ENCODE results near the gene LFNG. TPM values are rescaled to one million over a fixed set of nuclear protein-coding genes. Genes with fewer than 3 reads are reported as not detected.

The LFNG gene
- total and polyA plus RNA-seq, 4 donors: 11.5 to 47.6 (median 23.7) TPM

DNA sequence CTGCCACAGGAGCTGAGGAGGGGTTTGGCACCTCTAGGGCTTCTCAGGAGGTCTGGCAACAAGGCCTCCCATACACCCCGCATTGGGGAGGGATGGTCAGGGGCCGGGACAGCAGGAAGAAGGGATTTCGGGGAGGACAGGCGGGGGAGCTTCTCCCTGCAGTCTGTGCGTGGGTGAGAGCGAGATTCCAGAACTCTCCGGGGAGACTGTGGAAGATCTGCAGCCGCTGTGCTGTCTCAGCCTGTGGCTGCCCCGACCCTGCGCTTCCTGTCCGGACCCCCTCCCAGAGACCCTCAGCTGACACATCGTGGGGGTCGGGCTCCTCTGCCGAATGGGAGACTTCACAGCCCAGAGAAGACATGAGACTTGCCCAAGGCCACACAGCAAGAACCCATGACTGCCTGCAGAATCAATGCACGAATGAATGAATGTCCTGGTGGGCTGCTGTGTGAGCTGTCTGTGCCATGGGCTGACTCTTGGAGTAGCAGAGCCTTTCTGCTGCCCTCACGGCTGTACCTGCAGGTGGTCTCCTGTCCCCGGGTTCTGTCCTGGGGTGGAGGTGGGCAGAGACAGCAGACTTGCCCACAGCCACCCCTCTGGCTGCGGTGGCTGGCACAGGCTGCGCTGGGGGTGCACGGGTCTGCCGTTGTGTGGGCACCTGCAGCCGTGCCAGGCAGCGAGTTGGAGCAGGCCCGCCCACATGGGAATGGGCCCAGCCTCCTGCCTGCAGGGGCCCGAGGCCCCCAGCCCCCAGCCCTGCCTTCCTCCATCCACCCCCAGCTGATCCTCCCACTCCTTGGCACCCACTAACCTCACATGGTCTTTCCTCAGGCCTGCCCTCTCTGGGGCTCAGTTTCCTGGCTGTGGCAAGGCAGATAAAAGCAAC, 16.3 kb upstream of the LFNG start:
- no peak for DNase-seq
- peaks cover 0 to 2% (median 0%) of the 10 kb centered on the region in 4 donors for H3K9me3 ChIP-seq (ENCODE audit: control insufficient read depth in 4 of 4, insufficient read depth in 3 of 4, low read length in 3 of 4)

DNA sequence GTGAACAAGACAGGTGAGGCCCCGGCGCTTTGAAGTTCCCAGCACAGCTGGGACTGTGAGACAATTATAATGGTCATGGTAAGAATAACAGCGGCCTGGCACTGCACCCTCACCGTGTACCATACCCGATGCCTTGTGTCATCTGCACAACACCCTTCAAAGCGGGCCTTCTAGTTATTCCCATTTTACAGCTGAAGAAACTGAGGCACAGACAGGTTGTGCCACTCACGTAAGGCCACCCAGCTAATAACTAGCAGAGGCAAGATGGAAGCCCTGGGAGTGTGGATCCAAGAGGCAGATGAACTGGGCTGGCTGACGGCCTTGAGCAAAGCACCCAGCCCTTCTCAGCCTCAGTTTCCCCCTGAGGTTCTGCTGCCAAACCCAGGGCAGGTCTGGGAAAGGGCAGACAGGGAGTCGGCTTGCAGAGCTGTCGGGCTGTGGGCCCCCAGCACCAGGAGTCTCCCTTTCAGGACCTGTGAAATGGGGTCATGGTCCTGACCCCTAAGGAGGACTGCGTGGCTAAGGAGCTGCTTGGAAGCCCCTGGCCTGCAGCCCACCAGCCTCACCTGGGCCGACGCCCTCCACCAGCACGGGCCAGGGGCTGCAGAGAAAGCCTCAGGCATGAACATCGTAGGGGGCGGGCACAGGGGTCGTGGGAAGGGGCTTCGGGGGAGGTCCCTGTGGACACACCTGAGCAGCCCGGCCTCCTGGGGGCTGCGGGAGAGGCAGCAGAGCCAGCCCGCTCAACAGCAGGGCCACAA, 15.3 kb upstream of the LFNG start:
- no peak overlapping the region for H3K27ac ChIP-seq (ENCODE audit: low read depth in 1 of 2, low read length in 1 of 2)
- peaks cover 0 to 13% (median 0%) of the 10 kb centered on the region in 5 donors for H3K4me1 ChIP-seq (ENCODE audit: control insufficient read depth in 5 of 5, insufficient read depth in 5 of 5, low read length in 5 of 5)
- DNase-seq (no peak), ATAC-seq (ENCODE audit: insufficient read depth, low FRiP score) (no peak)
- 92 to 94% methylated on average over 21 of the region's 21 CpGs for WGBS, 2 donors
- H3K9me3 ChIP-seq (ENCODE audit: control insufficient read depth in 4 of 4, insufficient read depth in 3 of 4, low read length in 3 of 4): peaks cover 0 to 1% (median 0%) of the 10 kb centered on the region in 4 donors
- no peaks in the 10 kb centered on the region for H3K27me3 ChIP-seq (ENCODE audit: control insufficient read depth in 3 of 3, insufficient read depth in 3 of 3, low read length in 2 of 3)
- TF ChIP-seq, protein P1, sequence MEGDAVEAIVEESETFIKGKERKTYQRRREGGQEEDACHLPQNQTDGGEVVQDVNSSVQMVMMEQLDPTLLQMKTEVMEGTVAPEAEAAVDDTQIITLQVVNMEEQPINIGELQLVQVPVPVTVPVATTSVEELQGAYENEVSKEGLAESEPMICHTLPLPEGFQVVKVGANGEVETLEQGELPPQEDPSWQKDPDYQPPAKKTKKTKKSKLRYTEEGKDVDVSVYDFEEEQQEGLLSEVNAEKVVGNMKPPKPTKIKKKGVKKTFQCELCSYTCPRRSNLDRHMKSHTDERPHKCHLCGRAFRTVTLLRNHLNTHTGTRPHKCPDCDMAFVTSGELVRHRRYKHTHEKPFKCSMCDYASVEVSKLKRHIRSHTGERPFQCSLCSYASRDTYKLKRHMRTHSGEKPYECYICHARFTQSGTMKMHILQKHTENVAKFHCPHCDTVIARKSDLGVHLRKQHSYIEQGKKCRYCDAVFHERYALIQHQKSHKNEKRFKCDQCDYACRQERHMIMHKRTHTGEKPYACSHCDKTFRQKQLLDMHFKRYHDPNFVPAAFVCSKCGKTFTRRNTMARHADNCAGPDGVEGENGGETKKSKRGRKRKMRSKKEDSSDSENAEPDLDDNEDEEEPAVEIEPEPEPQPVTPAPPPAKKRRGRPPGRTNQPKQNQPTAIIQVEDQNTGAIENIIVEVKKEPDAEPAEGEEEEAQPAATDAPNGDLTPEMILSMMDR (IDR thresholded peaks at IDR 0.05; ENCODE audit: control extremely low read depth, extremely low read depth): no peak
- no peak overlapping the region for H3K9ac ChIP-seq (ENCODE audit: insufficient read depth in 1 of 2, low read length in 2 of 2)
- H3K36me3 ChIP-seq (ENCODE audit: control insufficient read depth in 4 of 4, insufficient read depth in 4 of 4, low read length in 4 of 4): no peaks in the 10 kb centered on the region
- H3K4me3 ChIP-seq: no peak overlapping the region

More for the DNA sequence above, 16.3 kb upstream of the LFNG start:
- no peak overlapping the region for H3K4me3 ChIP-seq
- WGBS, 2 donors: 72 to 76% methylated on average over 23 to 25 of the region's 25 CpGs
- H3K36me3 ChIP-seq (ENCODE audit: control insufficient read depth in 4 of 4, insufficient read depth in 4 of 4, low read length in 4 of 4): no peaks in the 10 kb centered on the region
- H3K9ac ChIP-seq (ENCODE audit: insufficient read depth in 1 of 2, low read length in 2 of 2): no peak overlapping the region
- TF ChIP-seq, protein P1 (IDR thresholded peaks at IDR 0.05; ENCODE audit: control extremely low read depth, extremely low read depth): no peak
- no peaks in the 10 kb centered on the region for H3K27me3 ChIP-seq (ENCODE audit: control insufficient read depth in 3 of 3, insufficient read depth in 3 of 3, low read length in 2 of 3)
- peaks cover 0 to 9% (median 5%) of the 10 kb centered on the region in 5 donors for H3K4me1 ChIP-seq (ENCODE audit: control insufficient read depth in 5 of 5, insufficient read depth in 5 of 5, low read length in 5 of 5)
- no peak for ATAC-seq (ENCODE audit: insufficient read depth, low FRiP score)
- H3K27ac ChIP-seq (ENCODE audit: low read depth in 1 of 2, low read length in 1 of 2): no peak overlapping the region

DNA sequence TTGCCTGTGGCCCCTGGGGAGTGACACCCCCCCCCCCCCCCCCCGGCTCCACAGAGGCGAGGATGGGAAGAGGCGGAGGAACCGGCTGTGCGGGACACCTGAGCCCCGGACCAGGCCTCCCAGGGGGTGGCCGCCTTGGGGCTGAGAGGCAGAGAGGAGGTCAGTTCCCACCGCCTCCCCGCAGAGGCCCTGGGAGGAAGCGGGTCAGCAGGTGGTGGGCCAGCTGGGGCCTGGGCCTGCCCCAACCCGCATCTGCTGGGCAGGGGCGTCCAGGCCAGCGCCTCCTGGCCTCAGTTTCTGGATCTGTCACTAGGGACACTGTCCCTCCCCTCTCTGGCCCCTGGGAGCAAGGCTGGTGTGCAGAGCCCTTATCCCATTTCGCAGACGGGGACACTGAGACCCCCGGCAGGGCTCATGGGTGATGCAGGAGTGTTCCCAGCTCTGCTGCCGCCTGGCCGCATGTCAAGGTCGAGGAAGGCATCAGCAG, 14.6 kb upstream of the LFNG start:
- TF ChIP-seq, protein P1 (IDR thresholded peaks at IDR 0.05; ENCODE audit: control extremely low read depth, extremely low read depth): no peak
- Histone ChIP-seq H3K4me3 (no peak overlapping the region), H3K27ac (ENCODE audit: low read depth in 1 of 2, low read length in 1 of 2) (no peak overlapping the region), H3K27me3 (ENCODE audit: control insufficient read depth in 3 of 3, insufficient read depth in 3 of 3, low read length in 2 of 3) (no peaks in the 10 kb centered on the region), H3K9ac (ENCODE audit: insufficient read depth in 1 of 2, low read length in 2 of 2) (no peak overlapping the region), H3K36me3 (ENCODE audit: control insufficient read depth in 4 of 4, insufficient read depth in 4 of 4, low read length in 4 of 4) (no peaks in the 10 kb centered on the region), H3K9me3 (ENCODE audit: control insufficient read depth in 4 of 4, insufficient read depth in 3 of 4, low read length in 3 of 4) (no peaks in the 10 kb centered on the region), H3K4me1 (ENCODE audit: control insufficient read depth in 5 of 5, insufficient read depth in 5 of 5, low read length in 5 of 5) (peaks cover 0 to 13% (median 0%) of the 10 kb centered on the region in 5 donors)
- no peak for ATAC-seq (ENCODE audit: insufficient read depth, low FRiP score)
- 91 to 94% methylated on average over 19 of the region's 19 CpGs for WGBS, 2 donors
- DNase-seq: no peak

Data from lung (tissue), 12 donors.